ENCODE measurements around the gene UBXN11. TPM values are rescaled to one million over a fixed set of nuclear protein-coding genes. Genes with fewer than 3 reads are reported as not detected.

Gene UBXN11
- total RNA-seq, 1 donor from 2014 or later = 12.8 TPM

DNA sequence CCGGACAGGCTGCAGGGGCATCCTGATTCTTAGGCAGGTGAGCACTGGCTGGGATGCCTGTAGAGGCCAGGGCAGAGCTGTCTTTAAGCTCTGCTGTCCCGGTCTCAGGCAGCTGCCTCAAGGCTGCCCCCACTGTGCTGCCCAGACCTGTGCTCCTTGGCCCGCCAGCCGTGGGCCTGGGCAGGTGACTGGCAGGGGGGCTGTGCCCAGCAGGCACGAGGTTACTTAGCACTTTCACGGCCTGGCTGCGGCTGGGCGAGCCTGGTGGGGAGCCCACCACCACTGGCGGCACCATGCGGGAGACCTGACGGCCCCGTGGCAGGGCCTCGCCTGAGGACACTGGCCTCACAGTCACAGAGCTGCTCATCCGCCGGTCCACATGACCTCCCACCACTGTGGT is 39.3 kb upstream of the UBXN11 start:
- FAIRE-seq = no peak
- H3K27me3 Mint-ChIP-seq (ENCODE audit: low read depth, unreplicated experiment) = peaks cover 29% of the 10 kb centered on the region
- no peaks in the 10 kb centered on the region for H3K9me3 ChIP-seq (ENCODE audit: insufficient read depth, low read depth, low read length)
- no peaks in the 10 kb centered on the region for H3K36me3 Mint-ChIP-seq (ENCODE audit: low read depth, unreplicated experiment)
- H3K4me3 Mint-ChIP-seq (ENCODE audit: unreplicated experiment) = no peak overlapping the region
- H3K27me3 ChIP-seq (ENCODE audit: insufficient read depth, low read length) = peaks cover 3% of the 10 kb centered on the region
- H3K9me3 Mint-ChIP-seq (ENCODE audit: unreplicated experiment) = no peaks in the 10 kb centered on the region
- H4K20me1 ChIP-seq (ENCODE audit: insufficient read depth, low read length) = no peaks in the 10 kb centered on the region
- peaks cover 12% of the 10 kb centered on the region for H3K4me1 ChIP-seq (ENCODE audit: insufficient read depth, low read length)
- H2AFZ ChIP-seq (ENCODE audit: low read depth, low read length) = no peak overlapping the region
- H3K27ac Mint-ChIP-seq (ENCODE audit: unreplicated experiment) = no peak overlapping the region
- peaks cover 5% of the 10 kb centered on the region for H3K4me1 Mint-ChIP-seq (ENCODE audit: low read depth, unreplicated experiment)
- H3K27ac ChIP-seq (ENCODE audit: low read depth, low read length) = no peak overlapping the region
- no peak for TF ChIP-seq EZH2 (IDR thresholded peaks at IDR 0.05; ENCODE audit: insufficient read depth, low read length)
- TF ChIP-seq, protein P1, sequence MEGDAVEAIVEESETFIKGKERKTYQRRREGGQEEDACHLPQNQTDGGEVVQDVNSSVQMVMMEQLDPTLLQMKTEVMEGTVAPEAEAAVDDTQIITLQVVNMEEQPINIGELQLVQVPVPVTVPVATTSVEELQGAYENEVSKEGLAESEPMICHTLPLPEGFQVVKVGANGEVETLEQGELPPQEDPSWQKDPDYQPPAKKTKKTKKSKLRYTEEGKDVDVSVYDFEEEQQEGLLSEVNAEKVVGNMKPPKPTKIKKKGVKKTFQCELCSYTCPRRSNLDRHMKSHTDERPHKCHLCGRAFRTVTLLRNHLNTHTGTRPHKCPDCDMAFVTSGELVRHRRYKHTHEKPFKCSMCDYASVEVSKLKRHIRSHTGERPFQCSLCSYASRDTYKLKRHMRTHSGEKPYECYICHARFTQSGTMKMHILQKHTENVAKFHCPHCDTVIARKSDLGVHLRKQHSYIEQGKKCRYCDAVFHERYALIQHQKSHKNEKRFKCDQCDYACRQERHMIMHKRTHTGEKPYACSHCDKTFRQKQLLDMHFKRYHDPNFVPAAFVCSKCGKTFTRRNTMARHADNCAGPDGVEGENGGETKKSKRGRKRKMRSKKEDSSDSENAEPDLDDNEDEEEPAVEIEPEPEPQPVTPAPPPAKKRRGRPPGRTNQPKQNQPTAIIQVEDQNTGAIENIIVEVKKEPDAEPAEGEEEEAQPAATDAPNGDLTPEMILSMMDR (IDR thresholded peaks at IDR 0.05; ENCODE audit: insufficient read depth, low read depth, low read length) = no peak
- H3K36me3 ChIP-seq (ENCODE audit: insufficient read depth, low read length) = no peaks in the 10 kb centered on the region
- no peak overlapping the region for H3K9ac ChIP-seq (ENCODE audit: low read length)
- H3K4me2 ChIP-seq (ENCODE audit: low read length) = no peak overlapping the region
- H3K79me2 ChIP-seq (ENCODE audit: insufficient read depth, low read length) = no peaks in the 10 kb centered on the region
- H3K4me3 ChIP-seq (ENCODE audit: insufficient read depth, low read depth, low read length) = no peak overlapping the region
- no peak for DNase-seq (ENCODE audit: low read depth)

GRCh38 chr1:26344147-26344920 is 37.9 kb upstream of the UBXN11 start:
- no peak overlapping the region for H2AFZ ChIP-seq (ENCODE audit: low read depth, low read length)
- H3K4me3 ChIP-seq (ENCODE audit: insufficient read depth, low read depth, low read length) = no peak overlapping the region
- peaks cover 5% of the 10 kb centered on the region for H3K4me1 ChIP-seq (ENCODE audit: insufficient read depth, low read length)
- no peaks in the 10 kb centered on the region for H3K79me2 ChIP-seq (ENCODE audit: insufficient read depth, low read length)
- H3K4me2 ChIP-seq (ENCODE audit: low read length) = no peak overlapping the region
- Mint-ChIP-seq H3K27me3 (ENCODE audit: low read depth, unreplicated experiment) (peaks cover 29% of the 10 kb centered on the region), H3K4me1 (ENCODE audit: low read depth, unreplicated experiment) (peaks cover 6% of the 10 kb centered on the region), H3K9me3 (ENCODE audit: unreplicated experiment) (no peaks in the 10 kb centered on the region), H3K36me3 (ENCODE audit: low read depth, unreplicated experiment) (no peaks in the 10 kb centered on the region), H3K4me3 (ENCODE audit: unreplicated experiment) (no peak overlapping the region), H3K27ac (ENCODE audit: unreplicated experiment) (peak overlapping the region; percentile 12)
- TF ChIP-seq, protein P1 (IDR thresholded peaks at IDR 0.05; ENCODE audit: insufficient read depth, low read depth, low read length) = no peak
- TF ChIP-seq EZH2 (IDR thresholded peaks at IDR 0.05; ENCODE audit: insufficient read depth, low read length) = no peak
- H3K9ac ChIP-seq (ENCODE audit: low read length) = no peak overlapping the region
- FAIRE-seq (no peak), DNase-seq (ENCODE audit: low read depth) (no peak)
- no peaks in the 10 kb centered on the region for H3K9me3 ChIP-seq (ENCODE audit: insufficient read depth, low read depth, low read length)
- H3K36me3 ChIP-seq (ENCODE audit: insufficient read depth, low read length) = no peaks in the 10 kb centered on the region
- no peak overlapping the region for H3K27ac ChIP-seq (ENCODE audit: low read depth, low read length)
- no peaks in the 10 kb centered on the region for H4K20me1 ChIP-seq (ENCODE audit: insufficient read depth, low read length)
- H3K27me3 ChIP-seq (ENCODE audit: insufficient read depth, low read length) = peaks cover 3% of the 10 kb centered on the region

- Mint-ChIP-seq H3K27me3 (ENCODE audit: low read depth, unreplicated experiment) (peaks cover 28% of the 10 kb centered on the region), H3K4me1 (ENCODE audit: low read depth, unreplicated experiment) (peaks cover 6% of the 10 kb centered on the region), H3K27ac (ENCODE audit: unreplicated experiment) (no peak overlapping the region), H3K9me3 (ENCODE audit: unreplicated experiment) (no peaks in the 10 kb centered on the region), H3K4me3 (ENCODE audit: unreplicated experiment) (no peak overlapping the region), H3K36me3 (ENCODE audit: low read depth, unreplicated experiment) (no peaks in the 10 kb centered on the region)
- no peak for DNase-seq (ENCODE audit: low read depth)
- no peak overlapping the region for H3K9ac ChIP-seq (ENCODE audit: low read length)
- no peak for FAIRE-seq
- no peaks in the 10 kb centered on the region for H3K9me3 ChIP-seq (ENCODE audit: insufficient read depth, low read depth, low read length)
- peak overlapping the region; percentile 53 for H2AFZ ChIP-seq (ENCODE audit: low read depth, low read length)
- H3K27ac ChIP-seq (ENCODE audit: low read depth, low read length) = no peak overlapping the region
- H4K20me1 ChIP-seq (ENCODE audit: insufficient read depth, low read length) = no peaks in the 10 kb centered on the region
- no peaks in the 10 kb centered on the region for H3K79me2 ChIP-seq (ENCODE audit: insufficient read depth, low read length)
- H3K4me1 ChIP-seq (ENCODE audit: insufficient read depth, low read length) = peaks cover 13% of the 10 kb centered on the region
- H3K36me3 ChIP-seq (ENCODE audit: insufficient read depth, low read length) = no peaks in the 10 kb centered on the region
- peaks cover 9% of the 10 kb centered on the region for H3K27me3 ChIP-seq (ENCODE audit: insufficient read depth, low read length)
- no peak for TF ChIP-seq EZH2 (IDR thresholded peaks at IDR 0.05; ENCODE audit: insufficient read depth, low read length)
- TF ChIP-seq, protein P1 (IDR thresholded peaks at IDR 0.05; ENCODE audit: insufficient read depth, low read depth, low read length) = no peak
- no peak overlapping the region for H3K4me2 ChIP-seq (ENCODE audit: low read length)
- H3K4me3 ChIP-seq (ENCODE audit: insufficient read depth, low read depth, low read length) = no peak overlapping the region
Observed at GRCh38 chr1:26340047-26340481, 33.6 kb upstream of the UBXN11 start.

All from astrocyte (in vitro differentiated cells and primary cell).